ENCODE measurements around the gene COPRS. TPM values are rescaled to one million over a fixed set of nuclear protein-coding genes. Genes with fewer than 3 reads are reported as not detected.

The COPRS gene
- total and polyA plus RNA-seq, 2 of the 13 experiments (the other 11 are each of a cell fraction or from before 2014, with no cell fraction given), result 22.7 to 93.8 TPM

DNA sequence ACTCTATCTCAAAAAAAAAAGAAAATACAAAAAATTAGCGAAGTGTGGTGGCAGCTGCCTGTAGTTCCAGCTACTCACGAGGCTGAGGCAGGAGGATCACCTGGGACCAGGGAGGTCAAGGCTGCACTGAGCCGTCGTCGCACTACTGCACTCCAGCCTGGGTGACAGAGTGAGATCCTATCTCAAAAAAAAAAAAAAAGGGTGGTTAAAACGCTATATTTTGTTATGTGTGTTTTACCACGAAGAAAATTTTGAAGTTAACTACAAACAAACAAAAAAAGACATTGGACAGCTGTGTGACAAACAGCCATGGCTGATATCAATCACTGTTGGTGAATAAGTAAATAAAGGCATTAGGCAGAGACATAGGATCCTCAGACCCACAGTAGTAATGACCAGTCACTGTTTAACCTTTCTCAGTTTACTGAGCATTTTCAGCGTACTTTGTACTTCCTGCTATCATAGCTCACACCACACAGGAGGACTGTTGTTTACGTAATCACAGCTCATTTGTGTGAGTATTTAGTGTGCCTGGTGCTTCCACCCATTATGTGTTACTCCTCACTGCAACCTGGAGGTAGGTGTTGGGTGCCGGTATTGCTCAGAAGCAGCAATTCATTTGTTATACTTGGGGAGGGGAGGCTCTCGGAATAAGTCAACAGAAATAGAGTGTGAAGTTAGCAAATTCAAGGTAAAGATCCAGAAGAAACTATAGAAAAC is 55.4 kb downstream of the COPRS start (continued):
- TF ChIP-seq, protein P1, sequence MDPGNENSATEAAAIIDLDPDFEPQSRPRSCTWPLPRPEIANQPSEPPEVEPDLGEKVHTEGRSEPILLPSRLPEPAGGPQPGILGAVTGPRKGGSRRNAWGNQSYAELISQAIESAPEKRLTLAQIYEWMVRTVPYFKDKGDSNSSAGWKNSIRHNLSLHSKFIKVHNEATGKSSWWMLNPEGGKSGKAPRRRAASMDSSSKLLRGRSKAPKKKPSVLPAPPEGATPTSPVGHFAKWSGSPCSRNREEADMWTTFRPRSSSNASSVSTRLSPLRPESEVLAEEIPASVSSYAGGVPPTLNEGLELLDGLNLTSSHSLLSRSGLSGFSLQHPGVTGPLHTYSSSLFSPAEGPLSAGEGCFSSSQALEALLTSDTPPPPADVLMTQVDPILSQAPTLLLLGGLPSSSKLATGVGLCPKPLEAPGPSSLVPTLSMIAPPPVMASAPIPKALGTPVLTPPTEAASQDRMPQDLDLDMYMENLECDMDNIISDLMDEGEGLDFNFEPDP (CRISPR knock-in tag; conservative IDR thresholded peaks at IDR 0.05), result no peak
- TF ChIP-seq ZMYM2 (CRISPR knock-in tag; IDR thresholded peaks at IDR 0.05) (peak; percentile 88), RXRA (CRISPR knock-in tag; IDR thresholded peaks at IDR 0.05) (peak; percentile 63; the same call in 1 of the 2 replicates), HOXA7 (CRISPR knock-in tag; IDR thresholded peaks at IDR 0.05) (peak; percentile 33; the same call in 1 of the 2 replicates), PRPF4 (IDR thresholded peaks at IDR 0.05; ENCODE audit: low read depth, low read length, poor library complexity, severe bottlenecking) (no peak), NR2F2 (IDR thresholded peaks at IDR 0.05; ENCODE audit: borderline replicate concordance, low read depth) (peak; percentile 79), NAIF1 (CRISPR knock-in tag; IDR thresholded peaks at IDR 0.05; ENCODE audit: borderline replicate concordance) (no peak), MIER2 (CRISPR knock-in tag; IDR thresholded peaks at IDR 0.05) (peak; percentile 33; the same call in 1 of the 2 replicates), NFE2L2 (IDR thresholded peaks at IDR 0.05; ENCODE audit: low read length) (no peak), ZNF138 (CRISPR knock-in tag; IDR thresholded peaks at IDR 0.05; ENCODE audit: low read depth) (no peak), GATAD1 (CRISPR knock-in tag; IDR thresholded peaks at IDR 0.05) (peak; percentile 64), DR1 (CRISPR knock-in tag; IDR thresholded peaks at IDR 0.05) (peak; percentile 21; the same call in 1 of the 2 replicates), FOSL2 (CRISPR knock-in tag; IDR thresholded peaks at IDR 0.05) (peak; percentile 83)
- TF ChIP-seq, protein P2, sequence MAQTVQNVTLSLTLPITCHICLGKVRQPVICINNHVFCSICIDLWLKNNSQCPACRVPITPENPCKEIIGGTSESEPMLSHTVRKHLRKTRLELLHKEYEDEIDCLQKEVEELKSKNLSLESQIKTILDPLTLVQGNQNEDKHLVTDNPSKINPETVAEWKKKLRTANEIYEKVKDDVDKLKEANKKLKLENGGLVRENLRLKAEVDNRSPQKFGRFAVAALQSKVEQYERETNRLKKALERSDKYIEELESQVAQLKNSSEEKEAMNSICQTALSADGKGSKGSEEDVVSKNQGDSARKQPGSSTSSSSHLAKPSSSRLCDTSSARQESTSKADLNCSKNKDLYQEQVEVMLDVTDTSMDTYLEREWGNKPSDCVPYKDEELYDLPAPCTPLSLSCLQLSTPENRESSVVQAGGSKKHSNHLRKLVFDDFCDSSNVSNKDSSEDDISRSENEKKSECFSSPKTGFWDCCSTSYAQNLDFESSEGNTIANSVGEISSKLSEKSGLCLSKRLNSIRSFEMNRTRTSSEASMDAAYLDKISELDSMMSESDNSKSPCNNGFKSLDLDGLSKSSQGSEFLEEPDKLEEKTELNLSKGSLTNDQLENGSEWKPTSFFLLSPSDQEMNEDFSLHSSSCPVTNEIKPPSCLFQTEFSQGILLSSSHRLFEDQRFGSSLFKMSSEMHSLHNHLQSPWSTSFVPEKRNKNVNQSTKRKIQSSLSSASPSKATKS (CRISPR knock-in tag; IDR thresholded peaks at IDR 0.05), result peak; percentile 44; the same call in 1 of the 2 replicates
- TF ChIP-seq, protein P3, sequence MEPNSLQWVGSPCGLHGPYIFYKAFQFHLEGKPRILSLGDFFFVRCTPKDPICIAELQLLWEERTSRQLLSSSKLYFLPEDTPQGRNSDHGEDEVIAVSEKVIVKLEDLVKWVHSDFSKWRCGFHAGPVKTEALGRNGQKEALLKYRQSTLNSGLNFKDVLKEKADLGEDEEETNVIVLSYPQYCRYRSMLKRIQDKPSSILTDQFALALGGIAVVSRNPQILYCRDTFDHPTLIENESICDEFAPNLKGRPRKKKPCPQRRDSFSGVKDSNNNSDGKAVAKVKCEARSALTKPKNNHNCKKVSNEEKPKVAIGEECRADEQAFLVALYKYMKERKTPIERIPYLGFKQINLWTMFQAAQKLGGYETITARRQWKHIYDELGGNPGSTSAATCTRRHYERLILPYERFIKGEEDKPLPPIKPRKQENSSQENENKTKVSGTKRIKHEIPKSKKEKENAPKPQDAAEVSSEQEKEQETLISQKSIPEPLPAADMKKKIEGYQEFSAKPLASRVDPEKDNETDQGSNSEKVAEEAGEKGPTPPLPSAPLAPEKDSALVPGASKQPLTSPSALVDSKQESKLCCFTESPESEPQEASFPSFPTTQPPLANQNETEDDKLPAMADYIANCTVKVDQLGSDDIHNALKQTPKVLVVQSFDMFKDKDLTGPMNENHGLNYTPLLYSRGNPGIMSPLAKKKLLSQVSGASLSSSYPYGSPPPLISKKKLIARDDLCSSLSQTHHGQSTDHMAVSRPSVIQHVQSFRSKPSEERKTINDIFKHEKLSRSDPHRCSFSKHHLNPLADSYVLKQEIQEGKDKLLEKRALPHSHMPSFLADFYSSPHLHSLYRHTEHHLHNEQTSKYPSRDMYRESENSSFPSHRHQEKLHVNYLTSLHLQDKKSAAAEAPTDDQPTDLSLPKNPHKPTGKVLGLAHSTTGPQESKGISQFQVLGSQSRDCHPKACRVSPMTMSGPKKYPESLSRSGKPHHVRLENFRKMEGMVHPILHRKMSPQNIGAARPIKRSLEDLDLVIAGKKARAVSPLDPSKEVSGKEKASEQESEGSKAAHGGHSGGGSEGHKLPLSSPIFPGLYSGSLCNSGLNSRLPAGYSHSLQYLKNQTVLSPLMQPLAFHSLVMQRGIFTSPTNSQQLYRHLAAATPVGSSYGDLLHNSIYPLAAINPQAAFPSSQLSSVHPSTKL (CRISPR knock-in tag; IDR thresholded peaks at IDR 0.05), result peak; percentile 97
- TF ChIP-seq, protein P4, sequence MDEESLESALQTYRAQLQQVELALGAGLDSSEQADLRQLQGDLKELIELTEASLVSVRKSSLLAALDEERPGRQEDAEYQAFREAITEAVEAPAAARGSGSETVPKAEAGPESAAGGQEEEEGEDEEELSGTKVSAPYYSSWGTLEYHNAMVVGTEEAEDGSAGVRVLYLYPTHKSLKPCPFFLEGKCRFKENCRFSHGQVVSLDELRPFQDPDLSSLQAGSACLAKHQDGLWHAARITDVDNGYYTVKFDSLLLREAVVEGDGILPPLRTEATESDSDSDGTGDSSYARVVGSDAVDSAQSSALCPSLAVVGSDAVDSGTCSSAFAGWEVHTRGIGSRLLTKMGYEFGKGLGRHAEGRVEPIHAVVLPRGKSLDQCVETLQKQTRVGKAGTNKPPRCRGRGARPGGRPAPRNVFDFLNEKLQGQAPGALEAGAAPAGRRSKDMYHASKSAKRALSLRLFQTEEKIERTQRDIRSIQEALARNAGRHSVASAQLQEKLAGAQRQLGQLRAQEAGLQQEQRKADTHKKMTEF (CRISPR knock-in tag; IDR thresholded peaks at IDR 0.05), result peak; percentile 96
- TF ChIP-seq, protein P5, sequence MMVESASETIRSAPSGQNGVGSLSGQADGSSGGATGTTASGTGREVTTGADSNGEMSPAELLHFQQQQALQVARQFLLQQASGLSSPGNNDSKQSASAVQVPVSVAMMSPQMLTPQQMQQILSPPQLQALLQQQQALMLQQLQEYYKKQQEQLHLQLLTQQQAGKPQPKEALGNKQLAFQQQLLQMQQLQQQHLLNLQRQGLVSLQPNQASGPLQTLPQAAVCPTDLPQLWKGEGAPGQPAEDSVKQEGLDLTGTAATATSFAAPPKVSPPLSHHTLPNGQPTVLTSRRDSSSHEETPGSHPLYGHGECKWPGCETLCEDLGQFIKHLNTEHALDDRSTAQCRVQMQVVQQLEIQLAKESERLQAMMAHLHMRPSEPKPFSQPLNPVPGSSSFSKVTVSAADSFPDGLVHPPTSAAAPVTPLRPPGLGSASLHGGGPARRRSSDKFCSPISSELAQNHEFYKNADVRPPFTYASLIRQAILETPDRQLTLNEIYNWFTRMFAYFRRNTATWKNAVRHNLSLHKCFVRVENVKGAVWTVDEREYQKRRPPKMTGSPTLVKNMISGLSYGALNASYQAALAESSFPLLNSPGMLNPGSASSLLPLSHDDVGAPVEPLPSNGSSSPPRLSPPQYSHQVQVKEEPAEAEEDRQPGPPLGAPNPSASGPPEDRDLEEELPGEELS (CRISPR knock-in tag; IDR thresholded peaks at IDR 0.05), result peak; percentile 100

All from HepG2 (cell line).